Stimulated activated CD4-positive, alpha-beta T cell treated with anti-CD3 and anti-CD28 coated beads, Interleukin-15, amount 100 ng/mL, for 1 hour (primary cell): ENCODE measurements around the gene BCAR1.
"Not testable (repeated sequence)": the region's sequence is repeated elsewhere in the genome, so short reads cannot be mapped to it uniquely, and the experiment has no call there.

ENCODE experiments used
- DNase-seq, 2 donors: peaks; one replicate each; pipeline ENCODE4 v3.0.0-alpha.2; 2020; ENCODE audit warnings: low read depth in 1 of 2, low spot score in 1 of 2

The BCAR1 gene, protein sequence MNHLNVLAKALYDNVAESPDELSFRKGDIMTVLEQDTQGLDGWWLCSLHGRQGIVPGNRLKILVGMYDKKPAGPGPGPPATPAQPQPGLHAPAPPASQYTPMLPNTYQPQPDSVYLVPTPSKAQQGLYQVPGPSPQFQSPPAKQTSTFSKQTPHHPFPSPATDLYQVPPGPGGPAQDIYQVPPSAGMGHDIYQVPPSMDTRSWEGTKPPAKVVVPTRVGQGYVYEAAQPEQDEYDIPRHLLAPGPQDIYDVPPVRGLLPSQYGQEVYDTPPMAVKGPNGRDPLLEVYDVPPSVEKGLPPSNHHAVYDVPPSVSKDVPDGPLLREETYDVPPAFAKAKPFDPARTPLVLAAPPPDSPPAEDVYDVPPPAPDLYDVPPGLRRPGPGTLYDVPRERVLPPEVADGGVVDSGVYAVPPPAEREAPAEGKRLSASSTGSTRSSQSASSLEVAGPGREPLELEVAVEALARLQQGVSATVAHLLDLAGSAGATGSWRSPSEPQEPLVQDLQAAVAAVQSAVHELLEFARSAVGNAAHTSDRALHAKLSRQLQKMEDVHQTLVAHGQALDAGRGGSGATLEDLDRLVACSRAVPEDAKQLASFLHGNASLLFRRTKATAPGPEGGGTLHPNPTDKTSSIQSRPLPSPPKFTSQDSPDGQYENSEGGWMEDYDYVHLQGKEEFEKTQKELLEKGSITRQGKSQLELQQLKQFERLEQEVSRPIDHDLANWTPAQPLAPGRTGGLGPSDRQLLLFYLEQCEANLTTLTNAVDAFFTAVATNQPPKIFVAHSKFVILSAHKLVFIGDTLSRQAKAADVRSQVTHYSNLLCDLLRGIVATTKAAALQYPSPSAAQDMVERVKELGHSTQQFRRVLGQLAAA

GRCh38 chr16:75251280-75252048 lies at the start of gene BCAR1:
BCAR1 (minus strand) TSS chr16:75251624; CDS start chr16:75251482, 142 bp downstream.
- no peak for DNase-seq

- DNase-seq, result no peak
Observed at GRCh38 chr16:75298267-75298666, 46.8 kb upstream of the BCAR1 start.

DNA sequence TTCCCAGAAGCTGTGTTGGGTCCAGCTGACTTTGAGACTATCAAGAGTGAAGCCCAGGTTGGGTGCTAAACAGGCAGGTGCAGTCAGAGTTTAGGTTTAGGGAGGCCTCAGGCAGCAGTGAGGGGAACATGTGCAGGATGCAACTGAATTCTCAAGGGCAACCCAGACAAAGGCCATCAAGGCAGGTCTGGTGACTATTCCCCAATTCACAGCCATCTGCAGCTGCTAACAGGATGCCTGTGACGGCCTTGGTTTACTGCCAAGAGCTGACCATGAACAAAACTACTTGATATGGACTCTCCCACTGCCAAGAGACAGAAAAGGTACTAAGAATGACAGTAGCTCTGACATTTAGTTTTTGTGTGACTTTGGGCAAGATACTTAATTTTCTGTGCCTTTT lies 45.2 kb upstream of the BCAR1 start:
- DNase-seq, result no peak

- no peak for DNase-seq
Observed at GRCh38 chr16:75294773-75295459, 43.5 kb upstream of the BCAR1 start.

GRCh38 chr16:75293772-75294171 lies 42.3 kb upstream of the BCAR1 start:
- no peak for DNase-seq

DNA sequence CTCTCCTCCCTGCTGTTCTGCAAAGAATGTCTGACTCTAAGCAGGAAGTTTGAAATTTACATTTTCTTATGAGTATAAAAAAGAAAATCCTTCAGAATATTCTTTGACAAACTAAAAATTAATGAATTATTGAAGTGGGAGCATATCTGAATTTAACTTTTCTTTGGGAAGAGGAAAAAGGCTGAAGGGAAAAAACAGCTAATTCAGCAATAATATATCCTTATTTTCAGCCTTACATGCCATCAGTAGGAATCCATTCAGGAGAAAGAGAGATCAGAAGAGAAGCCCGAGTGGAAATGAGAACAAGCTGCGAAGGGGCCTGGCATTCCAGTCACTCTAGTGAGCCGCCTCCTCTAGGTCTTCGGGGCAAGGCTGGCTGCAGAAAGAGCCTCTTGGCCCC lies 41.7 kb upstream of the BCAR1 start:
- no peak for DNase-seq

- no peak for DNase-seq
Observed at GRCh38 chr16:75292691-75293090, 41.3 kb upstream of the BCAR1 start.

DNA sequence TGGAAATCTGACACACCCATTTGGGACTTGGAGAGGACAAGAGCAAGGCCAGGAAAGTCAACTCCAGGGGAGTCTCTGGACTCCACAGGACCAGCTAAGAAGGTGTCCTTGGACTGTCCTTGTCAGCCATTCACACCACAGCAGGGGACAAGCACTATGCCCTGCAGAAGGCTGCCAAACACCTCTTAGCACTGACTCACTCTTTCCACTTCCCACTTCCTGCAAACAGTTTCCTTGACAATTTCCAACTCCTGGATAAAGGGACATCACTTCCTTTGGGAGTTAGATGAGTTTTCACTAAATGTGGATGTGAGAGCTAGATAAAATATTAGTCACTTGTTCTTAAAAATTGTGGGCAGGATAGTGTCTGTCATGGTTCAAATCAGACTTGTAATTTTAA lies 37.8 kb upstream of the BCAR1 start:
- DNase-seq, result no peak

- DNase-seq, result peak in 1 of 2 donors; percentile 10
Observed at GRCh38 chr16:75288596-75289120, 37.2 kb upstream of the BCAR1 start.

DNA sequence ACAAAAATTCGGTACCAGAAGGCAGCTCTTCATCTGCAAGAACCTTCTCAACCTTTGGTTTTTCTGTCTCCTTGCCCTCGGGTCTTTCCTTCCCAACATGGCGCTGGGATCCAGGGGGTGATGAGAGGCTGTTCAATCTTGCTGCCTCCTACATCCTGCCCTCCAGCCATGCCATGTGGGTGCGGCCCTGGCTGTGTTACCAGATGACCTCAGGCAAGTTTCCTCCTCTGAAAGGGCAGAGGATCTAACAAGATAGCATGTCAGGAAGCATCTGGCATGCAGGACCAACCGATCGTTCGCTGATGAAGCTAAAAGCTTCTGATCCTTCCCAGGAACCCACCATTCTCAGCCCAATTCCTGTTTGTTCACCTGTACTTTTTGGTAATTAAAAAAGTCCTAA lies 36.8 kb upstream of the BCAR1 start:
- no peak for DNase-seq

- no peak for DNase-seq
Observed at GRCh38 chr16:75287708-75288107, 36.3 kb upstream of the BCAR1 start.

- no peak for DNase-seq
Observed at GRCh38 chr16:75286389-75286788, 35.0 kb upstream of the BCAR1 start.

DNA sequence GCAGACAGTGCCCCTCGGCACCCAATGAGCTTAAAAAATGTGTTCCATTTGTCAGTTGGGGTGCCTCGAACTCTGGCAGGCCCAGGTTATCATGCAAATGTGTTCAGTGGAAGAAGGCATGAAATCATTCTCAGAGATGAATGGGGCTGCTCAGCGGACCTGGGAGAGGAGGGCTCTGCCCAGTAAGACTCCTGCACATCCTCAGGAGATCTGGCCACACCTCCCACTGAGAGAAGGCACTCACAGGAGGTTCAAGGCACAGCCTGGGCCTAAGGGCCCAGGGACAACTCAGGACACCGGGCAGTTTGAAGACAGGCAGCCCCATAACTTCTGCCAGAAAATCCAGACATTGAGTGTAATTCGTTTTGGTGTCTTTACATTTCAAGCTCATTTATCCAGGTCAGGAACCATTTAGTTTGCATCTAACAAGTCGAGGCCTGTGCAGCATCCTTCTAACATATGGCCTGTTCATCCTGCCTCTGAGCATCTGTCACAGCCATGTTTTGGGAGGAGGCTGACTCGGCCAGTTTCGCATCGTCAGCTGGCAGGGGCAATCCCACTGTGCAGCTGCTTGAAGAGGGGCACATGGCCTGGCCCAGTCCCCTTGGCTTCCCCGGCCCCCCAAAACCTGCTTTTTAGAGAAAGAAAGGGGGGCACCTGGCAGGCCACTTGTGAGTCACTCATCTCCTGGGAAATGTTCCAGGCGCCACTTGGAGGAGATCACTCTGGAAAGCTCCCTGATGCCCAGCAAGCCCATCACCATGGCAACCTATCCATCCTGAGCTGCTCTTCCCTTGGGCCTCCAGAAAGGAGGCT lies 31.2 kb upstream of the BCAR1 start:
- DNase-seq, result no peak

DNA sequence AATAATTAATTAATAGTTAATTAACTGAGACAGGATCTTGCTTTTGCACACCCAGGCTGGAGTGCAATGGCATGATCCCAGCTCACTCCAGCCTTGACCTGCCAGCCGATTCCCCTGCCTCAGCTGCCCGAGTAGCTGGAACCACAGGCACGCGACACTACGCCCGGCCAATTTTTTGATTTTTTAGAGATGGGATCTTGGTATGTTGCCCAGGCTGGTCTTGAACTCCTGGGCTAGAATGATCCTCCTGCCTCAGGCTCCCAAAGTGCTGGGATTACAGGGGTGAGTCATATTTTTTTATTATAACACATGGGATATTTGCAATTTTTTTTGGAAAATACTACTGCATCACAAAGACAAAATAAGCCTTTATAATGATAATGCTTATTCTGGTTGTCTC lies 30.4 kb upstream of the BCAR1 start:
- no peak for DNase-seq

DNA sequence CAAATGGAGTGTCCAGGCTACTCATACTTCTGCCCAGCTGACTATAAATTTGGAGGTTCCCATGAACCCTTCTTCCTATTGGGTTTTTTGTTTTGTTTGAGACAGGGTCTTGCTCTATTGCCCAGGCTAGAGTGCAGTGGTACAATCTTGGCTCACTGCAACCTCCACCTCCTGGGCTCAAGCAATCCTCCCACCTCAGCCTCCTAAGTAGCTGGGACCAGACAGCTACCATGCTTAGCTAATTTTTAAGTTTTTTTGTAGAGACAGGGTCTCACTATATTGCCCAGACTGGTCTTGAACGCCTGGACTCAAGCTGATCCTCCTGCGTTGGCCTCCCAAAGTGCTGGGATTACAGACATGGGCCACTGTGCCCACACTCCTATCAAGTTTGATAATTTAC lies 29.6 kb upstream of the BCAR1 start:
- DNase-seq, result not testable (repeated sequence)

GRCh38 chr16:75280331-75280804 lies 28.9 kb upstream of the BCAR1 start:
- no peak for DNase-seq

- no peak for DNase-seq
Observed at GRCh38 chr16:75279305-75279704, 27.9 kb upstream of the BCAR1 start.

DNA sequence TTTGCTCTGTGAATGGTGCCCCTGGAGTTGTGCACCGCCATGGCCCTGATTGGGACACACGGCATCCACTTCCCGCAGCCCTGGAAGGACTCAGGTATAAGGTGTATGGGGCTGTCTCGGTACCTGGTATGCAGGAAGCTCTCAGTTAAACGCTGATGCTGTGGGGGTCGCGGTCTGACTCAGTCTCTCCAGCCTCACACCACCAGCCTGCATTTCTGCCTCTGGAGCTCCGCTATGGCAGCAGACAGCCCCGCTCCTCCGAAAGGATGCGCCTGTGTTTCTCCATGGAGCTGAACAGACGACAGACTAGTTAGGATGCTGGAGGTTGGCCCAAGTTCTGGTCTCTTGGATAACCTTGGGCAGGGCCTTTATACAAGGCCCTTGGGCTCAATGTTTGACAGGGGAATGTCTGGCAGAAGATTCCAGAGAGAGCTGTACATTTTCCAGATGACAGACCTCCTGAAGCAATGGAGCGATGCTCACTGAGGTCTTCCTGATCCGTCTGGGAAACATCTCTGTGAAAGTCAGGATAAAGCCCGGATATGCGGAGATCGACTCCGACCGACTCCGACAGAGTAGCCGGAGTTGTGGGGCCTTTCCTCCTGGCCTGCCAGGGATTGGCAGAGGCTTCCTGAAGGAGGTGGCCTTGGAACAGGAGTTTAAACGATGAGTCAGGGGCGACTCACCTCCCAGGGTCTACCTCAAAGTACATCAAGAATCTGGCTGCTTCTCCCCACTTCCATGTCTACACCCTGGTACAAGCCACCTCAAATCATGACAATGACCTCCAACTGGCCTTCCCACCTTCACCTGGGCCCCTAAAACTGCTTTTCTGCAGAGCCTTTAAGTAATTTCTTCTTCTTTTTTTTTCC lies 21.9 kb upstream of the BCAR1 start:
- DNase-seq, result no peak

DNA sequence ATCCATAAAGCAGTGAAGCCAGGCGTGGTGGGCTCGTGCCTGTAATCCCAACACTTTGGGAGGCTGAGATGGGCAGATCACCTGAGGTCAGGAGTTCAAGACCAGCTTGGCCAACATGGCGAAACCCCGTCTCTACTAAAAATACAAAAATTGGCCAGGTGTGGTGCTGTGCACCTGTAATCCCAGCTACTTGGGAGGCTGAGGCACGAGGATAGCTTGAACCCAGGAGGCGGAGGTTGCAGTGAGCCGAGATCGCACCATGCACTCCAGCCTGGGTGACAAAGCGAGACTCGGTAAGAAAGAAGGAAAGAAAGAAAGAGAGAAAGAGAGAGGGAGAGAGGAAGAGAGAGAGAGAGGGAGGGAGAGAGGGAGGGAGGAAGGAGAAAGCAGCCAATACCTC lies 21.2 kb upstream of the BCAR1 start:
- DNase-seq, result not testable (repeated sequence)
